NOMO-1 treated with DMSO at 0.1 percent for 48 hours (cell line): ENCODE data around the gene EPB41L4B.
"Not testable (repeated sequence)": the region's sequence is repeated elsewhere in the genome, so short reads cannot be mapped to it uniquely, and the experiment has no call there.

Experiments
- DNase-seq: peaks from one replicate; lab custom pipeline; 2025; ENCODE audit not compliant: unreplicated experiment; lab: John Stamatoyannopoulos, UW

The EPB41L4B gene

DNA sequence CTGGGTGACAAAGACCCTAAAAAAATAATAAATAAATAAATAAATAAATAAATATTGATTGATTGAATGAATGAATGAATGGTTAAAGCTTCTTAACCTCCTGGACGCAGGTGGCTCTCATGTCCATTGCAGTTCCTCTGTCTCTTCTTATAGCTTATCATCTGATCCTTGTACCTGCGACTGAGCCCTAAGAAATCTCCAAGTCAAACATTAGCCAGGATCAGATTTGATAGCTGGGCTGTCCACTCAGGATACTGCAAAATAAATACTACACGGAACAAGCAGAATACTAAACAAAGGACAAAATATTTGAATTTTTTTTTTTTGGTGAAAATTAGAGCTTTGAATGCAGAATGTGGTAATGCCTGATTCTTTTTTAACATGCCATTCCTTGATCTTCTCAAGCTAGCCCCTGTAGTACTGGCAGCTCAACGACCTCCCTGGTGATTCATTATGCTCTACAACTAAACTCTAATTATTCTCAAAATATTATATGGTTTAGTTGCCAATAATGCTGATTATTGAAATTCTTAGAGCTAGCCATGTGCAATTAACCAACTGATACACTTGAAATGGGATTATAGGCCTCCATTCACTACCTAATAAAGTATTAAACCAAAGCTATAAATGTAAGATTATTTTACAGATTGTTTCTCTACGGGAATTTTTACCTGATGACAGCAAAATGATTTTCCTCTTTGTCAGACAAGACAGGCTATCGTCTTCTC lies 191.2 kb downstream of the EPB41L4B start:
- no peak for DNase-seq

DNA sequence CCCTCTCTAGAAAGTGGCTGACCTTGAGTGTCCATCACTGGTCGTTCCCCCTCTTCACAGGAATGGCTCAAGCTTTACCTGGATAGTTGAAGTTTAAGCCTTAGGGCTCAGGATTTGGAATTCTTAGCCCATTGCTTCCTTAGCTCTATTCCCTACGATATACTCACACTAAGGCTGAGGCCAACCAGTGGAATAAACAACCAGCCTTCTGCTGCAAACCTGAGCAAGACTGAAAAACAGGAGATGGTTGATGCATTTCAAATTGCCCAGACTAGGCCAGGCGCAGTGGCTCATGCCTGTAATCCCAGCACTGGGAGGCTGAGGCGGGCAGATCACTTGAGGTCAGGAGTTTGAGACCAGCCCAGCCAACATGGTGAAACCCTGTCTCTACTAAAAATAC lies 194.2 kb downstream of the EPB41L4B start:
- not testable (repeated sequence) for DNase-seq

DNA sequence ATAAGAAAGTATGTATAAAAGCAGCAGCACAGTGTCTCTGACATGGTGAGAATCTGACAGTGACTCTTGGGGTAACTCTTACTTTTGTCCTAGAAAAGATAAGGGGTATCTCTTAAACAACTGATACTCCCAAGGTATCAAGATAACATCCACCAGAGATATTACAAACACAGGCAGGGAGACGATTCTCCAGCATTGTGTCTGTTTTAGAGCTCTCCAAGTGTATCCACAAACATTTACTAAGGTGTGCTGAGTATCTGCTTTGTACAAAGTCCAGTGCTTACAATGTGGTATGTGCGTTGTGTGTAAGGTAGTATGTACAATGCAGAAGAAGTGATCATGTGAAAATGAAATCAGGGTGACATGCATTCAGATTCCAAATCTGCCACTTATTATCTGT lies 196.7 kb downstream of the EPB41L4B start:
- no peak for DNase-seq

DNA sequence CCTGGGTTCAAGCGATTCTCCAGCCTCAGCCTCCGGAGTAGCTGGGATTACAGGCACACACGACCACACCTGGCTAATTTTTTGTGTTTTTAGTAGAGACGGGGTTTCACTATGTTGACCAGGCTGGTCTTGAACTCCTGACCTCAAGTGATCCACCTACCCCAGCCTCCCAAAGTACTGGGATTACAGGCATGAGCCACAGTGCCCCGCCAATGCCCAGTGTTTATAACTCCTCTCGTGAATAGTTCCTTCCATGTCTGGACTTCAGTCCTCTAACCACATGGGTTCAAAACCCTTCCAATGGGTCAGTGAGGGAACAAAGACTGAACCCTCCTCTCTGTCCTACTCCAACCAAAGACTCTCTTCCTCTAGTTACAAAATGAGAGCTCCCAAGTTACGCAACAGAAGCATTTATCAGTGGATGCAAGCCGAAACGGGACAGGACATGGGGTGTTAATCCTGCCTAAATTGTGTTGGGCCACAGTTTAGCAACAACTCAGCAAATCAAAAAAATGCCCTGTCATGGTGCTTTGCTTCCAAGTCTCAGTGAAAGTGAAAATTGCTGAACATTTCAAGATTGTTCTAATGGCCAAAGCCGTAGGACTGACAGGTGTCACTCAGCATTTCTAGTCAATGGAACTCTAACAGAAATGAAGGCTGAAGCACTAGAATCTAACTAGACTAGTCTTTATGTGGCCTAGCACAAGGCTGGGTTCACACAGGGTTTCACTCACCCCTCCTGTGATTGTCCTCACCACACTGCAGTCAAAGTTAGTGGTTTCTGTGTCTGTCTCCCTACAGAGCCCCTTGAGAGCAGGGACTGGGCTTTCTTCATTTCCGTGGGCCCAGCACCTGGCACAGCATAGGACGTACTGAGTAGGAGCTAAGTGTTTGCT lies 197.9 kb downstream of the EPB41L4B start:
- DNase-seq = peak; percentile 71
